Adipose tissue (tissue), 3 donors: ENCODE data around the gene RFX3. TPM values are rescaled to one million over a fixed set of nuclear protein-coding genes. Genes with fewer than 3 reads are reported as not detected.
"Not testable (repeated sequence)": the region's sequence is repeated elsewhere in the genome, so short reads cannot be mapped to it uniquely, and the experiment has no call there.

Source experiments
- H3K27ac ChIP-seq: one replicate; pipeline ENCODE4 v1.5.1; 2013; ENCODE audit warnings: low read depth, low read length
- WGBS, 3 donors: extraction: QIAGEN DNeasy Blood & Tissue Kit; methylation state at CpG; one replicate each; pipeline ENCODE4 v1.1.7; 2013; 5-methylcytosine and 5-hydroxymethylcytosine counted together
- polyA plus RNA-seq, 3 donors: library from polyadenylated mRNA; stranded (reverse); fragments of 200-250 nt; gene quantifications; one replicate each; pipeline ENCODE4 v1.2.3, GENCODE V29; 2013
- donor health status: healthy with polysubstance abuse.
- donor health status: Bipolar disorder and iron deficiency.
- donor health status: healthy.

The RFX3 gene
- polyA plus RNA-seq, 3 donors, result 0.79 to 1.3 (median 1.0) TPM

DNA sequence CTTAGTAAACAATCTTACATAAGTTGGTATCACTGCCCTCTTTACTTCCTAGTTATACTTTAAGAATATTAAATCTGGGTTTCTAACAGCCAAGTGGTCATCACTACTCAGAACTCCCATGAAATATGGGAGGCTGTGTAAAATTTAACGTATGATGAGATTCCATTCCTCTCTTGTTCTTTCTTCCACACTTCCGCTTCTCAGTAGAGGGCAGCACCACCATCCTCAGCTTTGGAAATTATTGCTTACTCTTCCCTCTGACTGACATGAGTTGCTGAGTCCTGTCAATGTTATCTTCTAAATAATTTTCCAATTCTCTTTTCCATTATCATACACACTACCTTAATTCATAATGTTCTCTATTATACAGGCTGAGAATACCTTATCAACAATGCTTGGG, 194.0 kb downstream of the RFX3 start:
- H3K27ac ChIP-seq, result no peak overlapping the region
- 68 to 71% (median 70%) methylated on average over 2 of the region's 2 CpGs for WGBS, 3 donors

DNA sequence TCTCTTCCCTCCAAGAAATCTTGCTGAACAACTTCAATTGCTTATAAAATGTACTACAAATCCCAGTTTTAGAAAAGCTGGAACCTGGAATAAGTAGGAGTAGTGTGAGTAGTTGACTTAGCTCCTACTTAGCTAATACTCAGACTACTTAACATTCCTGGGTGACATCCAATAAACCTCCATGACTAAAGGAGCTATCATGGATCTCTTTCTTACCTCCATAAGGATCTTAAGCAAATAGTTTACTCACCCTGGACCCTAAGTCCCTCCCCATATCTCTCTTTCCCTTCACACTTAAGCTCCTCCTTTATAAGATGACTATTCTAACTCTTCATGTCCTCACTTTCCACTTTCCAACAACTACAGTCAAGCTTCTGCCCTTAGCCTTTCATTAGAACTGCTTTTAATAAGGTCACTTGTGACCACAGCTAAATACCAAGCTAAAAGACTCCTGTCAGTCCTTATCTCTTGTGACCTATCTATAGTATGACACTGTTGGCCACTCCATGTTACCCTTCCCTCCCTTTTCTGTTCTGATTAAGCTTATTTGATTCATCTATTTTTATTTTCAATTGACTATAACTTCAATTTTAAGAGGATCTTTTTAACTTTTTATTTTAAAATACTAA, 194.9 kb downstream of the RFX3 start:
- H3K27ac ChIP-seq, result no peak overlapping the region

DNA sequence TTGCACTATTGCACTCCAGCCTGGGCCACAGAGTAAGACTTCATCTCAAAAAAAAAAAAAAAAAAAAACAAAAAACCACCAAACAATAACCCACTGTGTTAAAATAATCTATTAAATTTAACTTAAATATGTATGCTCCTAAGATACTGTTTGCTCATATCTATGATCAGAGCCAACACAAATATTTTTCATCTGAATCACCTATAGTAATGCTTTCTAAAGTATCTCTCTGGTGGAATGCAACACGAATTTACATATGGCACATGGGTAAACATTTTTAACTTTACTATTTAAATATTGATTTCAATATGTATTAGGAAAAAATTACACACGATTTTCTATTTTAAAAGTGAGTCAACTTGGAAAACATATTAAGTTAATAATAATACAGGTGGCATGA, 196.4 kb downstream of the RFX3 start:
- WGBS, 3 donors, result 53 to 91% (median 81%) methylated on average over 2 of the region's 2 CpGs
- no peak overlapping the region for H3K27ac ChIP-seq

DNA sequence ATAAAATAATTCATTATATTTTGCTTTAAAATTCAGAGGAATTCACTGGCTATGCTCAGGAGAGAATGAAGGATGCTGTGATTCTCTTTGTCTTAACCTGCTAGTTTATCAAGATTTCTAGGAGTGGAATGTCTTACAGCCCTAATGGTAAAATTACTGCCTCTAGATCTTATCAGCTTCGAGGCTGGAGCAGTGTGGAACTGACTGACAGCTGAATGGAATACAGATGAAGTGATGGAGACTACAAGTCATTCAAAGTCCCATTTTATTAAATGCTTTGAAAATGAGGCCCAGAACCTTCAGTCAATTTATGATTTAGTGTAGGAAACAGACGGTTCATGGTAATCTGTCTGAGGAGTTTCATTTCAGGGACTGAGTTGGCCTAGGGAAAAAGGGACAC, 202.1 kb downstream of the RFX3 start:
- WGBS, 3 donors, result 52 to 63% (median 54%) methylated on average over 2 of the region's 2 CpGs
- no peak overlapping the region for H3K27ac ChIP-seq

DNA sequence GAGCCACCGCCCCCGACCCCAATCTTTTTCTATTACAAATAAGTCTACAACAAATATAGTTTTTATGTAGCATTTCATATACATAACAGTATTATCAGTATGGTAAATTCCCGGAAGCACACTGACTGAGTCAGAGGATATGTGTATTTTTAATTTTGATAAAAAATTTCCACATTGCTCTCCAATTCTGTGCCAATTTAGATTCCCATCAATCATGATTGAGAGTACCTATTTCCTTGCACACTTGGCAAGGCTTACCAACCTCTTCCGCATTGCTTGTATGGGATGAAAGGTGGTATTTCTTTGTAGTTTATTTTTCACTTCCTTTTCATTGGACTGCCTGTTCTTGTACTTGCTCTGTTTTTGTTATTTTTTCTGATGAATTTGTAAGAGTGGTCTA, 204.6 kb downstream of the RFX3 start:
- 73 to 77% (median 73%) methylated on average over 4 of the region's 4 CpGs for WGBS, 3 donors
- H3K27ac ChIP-seq, result no peak overlapping the region

DNA sequence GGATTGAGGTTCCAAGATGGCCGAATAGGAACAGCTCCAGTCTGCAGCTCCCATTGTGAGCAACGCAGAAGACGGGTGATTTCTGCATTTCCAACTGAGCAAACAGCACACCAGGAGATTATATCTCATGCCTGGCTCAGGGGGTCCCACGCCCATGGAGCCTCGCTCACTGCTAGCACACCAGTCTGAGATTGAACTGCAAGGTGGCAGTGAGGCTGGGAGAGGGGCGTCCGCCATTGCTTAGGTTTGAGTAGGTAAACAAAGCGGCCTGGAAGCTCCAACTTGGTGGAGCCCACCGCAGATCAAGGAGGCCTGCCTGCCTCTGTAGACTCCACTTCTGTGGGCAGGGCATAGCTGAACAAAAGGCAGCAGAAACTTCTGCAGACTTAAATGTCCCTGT, 213.2 kb downstream of the RFX3 start:
- not testable (repeated sequence) for H3K27ac ChIP-seq
- WGBS, 3 donors, result 96 to 98% (median 97%) methylated on average over 9 of the region's 9 CpGs

DNA sequence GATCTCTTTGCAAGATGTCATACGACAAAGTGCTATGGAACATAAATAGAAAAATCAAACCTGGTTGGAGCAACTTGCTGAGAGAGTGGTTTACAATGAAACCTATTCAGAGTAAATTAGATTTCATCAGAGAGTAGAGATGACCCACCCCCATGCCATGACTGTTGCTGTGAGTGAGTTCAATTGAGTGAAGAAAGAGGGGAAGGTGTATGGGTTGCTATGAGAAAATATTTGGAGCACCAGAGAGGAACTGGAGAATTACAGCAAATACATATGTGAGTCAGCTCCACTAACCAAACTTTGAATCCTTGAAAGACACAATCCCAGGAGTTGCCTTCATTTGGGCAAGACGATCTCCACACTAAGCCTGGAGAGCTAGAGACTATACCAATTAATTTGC, 217.2 kb downstream of the RFX3 start:
- H3K27ac ChIP-seq, result no peak overlapping the region
- 92 to 96% (median 95%) methylated on average over 2 of the region's 2 CpGs for WGBS, 3 donors

DNA sequence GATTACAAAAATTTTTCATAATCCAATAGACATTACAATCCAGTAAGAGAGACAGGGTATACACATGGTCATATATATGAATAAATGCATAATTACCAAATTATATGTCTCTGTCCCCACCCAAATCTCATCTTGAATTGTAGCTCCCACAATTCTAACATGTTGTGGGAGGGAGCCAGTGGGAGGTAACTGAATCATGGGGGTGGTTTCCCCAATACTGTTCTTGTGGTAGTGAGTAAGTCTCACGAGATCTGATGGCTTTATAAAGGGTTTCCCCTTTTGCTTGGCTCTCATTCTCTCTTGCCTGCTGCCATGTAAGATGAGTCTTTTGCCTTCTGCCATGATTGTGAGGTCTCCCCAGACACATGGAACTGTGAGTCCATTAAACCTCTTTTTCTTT, 221.4 kb downstream of the RFX3 start:
- WGBS, 3 donors, result 94 to 96% (median 94%) methylated on average over 1 of the region's 1 CpG
- not testable (repeated sequence) for H3K27ac ChIP-seq

DNA sequence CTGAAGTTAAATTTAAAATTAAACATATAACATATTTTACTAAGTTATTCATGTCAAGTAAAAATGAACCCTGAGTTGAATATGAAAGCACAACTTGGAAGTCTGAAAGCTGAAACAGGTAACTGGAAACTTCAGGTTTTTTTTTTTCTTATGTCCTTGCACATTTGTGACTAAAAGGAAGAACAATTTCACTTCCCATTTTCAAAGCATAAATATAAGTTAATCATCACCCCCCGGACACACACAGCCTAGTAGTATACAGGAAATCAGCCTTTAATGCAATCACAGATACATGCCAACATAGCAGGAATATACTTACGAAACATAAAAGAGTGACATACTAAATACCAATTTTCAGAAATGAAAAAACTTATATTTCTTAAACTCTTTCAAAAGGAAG, 225.9 kb downstream of the RFX3 start:
- 46 to 75% (median 64%) methylated on average over 2 of the region's 2 CpGs for WGBS, 3 donors
- H3K27ac ChIP-seq, result no peak overlapping the region

DNA sequence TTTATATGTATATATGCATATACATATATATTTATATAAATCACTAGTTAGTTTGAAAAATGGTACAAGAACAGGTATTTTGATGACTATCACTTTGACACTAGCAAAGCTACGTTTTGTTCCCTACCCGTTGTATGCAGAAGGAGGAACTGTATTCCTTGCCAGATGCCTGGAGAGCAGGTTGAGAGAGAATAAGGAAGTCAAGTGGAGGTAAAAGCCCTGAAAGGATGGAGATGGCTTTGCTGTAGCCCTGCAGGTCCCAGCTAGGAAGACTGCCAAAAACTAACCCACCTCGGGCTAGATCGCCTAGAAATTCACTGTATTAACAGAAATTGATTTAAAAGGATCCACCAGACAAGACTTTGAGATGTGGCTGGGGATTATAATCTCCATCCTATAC, 229.3 kb downstream of the RFX3 start:
- H3K27ac ChIP-seq, result no peak overlapping the region
- WGBS, 3 donors, result 66 to 79% (median 78%) methylated on average over 4 of the region's 4 CpGs

DNA sequence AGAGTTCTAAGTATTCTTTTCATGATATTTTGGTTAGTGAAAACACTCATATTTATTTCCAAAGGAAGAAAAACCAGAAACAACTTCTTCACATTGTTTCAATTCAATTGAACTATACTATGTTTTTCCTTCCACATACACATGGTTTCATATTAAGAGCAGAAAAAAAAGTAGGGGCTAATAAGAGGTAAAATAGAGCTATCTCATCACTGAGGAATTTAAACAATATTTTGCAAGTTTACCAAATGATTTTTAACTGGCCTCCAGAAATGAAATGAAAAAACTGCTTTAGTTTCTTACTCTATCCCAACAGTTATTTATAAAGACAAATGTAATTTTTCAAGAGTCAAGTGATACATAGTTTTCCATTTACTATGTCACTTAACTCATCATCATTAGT, 233.5 kb downstream of the RFX3 start:
- no peak overlapping the region for H3K27ac ChIP-seq

DNA sequence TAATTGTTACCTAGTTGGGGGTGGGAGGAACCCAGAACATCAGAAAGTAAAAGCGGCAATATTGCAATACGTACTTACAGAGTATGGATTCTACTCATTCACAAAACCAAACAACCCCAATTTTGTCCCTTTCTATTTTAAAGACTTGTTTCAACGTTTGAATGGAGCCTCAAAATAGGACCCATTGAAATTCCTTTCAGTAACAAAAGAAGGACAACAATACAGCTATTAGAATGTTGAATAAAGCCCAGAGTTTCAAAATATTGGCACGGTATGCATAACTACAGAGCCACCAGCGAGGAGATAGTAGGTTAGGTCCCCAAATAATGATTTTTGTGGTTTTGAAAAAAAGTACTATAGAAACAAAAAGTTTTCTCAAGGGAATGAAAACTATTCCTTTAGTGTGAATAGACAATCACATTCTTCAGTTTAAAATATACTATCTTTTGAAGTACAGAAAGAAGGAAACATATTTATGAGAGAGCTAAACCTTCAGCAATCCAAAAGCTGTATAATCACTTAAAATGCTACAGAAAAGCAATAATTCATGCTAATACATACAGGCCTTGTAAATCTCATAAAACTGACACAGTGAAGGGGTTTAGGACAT, 235.5 kb downstream of the RFX3 start:
- H3K27ac ChIP-seq, result no peak overlapping the region
- 77 to 81% (median 78%) methylated on average over 5 of the region's 5 CpGs for WGBS, 3 donors

DNA sequence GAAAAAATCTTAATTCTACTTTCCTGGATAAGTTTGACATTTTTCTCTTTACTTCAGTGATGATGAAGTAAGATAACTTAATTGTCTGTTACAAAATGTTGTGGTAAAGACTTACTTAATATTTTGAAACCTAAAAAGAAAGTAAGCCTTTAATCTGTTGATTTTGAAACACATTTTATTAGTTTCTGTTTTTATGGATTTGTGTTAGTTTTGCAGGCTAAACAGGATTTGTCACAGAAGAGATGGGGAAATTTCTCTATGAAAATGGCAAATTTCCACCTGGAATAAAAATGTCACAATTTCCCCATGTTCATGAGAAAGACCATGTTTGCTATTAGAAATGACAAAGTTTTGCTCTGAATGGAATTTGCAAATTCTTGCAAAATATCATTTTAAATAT, 237.1 kb downstream of the RFX3 start:
- no peak overlapping the region for H3K27ac ChIP-seq

DNA sequence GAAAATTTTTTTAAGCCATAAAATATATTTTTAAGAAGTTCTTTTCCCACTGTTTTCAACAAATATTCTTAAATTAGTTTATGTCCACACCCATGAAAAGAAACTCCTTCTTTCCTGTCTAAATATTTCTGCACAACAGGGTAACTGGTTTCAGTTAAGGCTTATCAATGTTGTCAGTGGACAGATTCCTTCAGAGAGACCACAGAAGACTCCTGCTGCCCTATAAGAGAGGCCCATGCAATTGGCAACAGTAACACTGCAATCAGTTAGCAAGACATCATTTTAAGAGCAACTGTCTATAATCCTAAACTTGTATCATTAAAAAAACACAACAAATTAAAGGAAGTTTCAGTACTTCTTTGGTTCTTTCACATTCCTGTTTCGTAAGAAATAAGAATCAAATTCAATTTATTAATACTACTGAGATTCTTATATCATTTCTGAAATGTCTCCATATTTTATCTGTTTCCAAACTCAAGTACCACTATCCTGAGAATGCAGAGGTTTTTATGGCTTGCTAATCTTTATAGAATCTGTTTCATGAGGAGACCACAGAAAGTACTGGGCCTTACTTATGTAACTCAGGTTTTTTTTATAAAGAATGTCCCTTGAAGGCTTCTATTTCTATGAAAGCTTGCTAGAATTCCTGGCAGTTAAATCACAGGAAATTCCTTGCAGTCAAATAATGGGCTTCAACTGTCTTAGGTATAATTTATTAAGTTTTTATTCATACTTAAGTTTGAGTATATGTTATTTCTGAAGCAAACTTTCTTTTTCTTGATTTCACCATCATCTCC, 240.2 kb downstream of the RFX3 start:
- no peak overlapping the region for H3K27ac ChIP-seq
- 90 to 98% (median 91%) methylated on average over 1 of the region's 1 CpG for WGBS, 3 donors

DNA sequence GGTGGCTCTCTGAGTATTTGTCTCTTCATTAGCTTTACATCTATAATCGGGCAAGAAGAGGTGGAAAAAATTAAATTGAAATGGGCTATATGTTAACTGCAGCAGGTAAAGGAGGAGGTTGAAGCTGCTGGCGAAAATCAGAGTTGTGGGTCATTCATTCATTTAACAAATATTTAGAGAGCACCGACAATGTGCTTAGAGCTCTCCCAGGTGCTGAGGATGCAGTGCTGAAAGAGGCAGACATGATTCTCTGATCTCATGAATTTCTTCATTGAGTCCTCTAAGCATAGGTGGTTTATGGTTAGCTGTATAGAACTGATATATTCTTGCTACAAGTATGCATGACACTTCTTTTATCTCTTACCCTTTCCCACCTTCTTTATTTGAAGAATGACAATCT, 243.4 kb downstream of the RFX3 start:
- 94 to 95% (median 94%) methylated on average over 3 of the region's 3 CpGs for WGBS, 3 donors

DNA sequence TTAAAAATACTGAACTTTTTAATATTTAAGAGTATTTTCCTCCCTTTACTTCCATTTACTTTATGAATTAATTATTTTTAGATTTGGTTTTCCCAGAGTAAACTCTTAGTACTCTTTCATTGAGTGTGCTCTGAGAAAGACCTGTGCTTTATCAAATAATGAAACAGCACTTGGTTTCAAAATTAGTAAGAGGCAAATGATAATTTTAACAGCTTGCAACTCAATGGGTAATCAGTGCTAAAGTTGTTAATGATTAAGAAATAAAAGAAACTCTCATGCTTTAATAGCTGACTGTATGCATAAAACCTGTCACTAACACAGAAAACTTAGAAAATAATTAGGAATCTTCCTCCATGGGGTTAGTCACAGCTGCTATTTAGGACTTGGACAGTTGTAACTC, 244.4 kb downstream of the RFX3 start:
- no peak overlapping the region for H3K27ac ChIP-seq

More for the DNA sequence above, 243.4 kb downstream of the RFX3 start:
- H3K27ac ChIP-seq, result no peak overlapping the region

DNA sequence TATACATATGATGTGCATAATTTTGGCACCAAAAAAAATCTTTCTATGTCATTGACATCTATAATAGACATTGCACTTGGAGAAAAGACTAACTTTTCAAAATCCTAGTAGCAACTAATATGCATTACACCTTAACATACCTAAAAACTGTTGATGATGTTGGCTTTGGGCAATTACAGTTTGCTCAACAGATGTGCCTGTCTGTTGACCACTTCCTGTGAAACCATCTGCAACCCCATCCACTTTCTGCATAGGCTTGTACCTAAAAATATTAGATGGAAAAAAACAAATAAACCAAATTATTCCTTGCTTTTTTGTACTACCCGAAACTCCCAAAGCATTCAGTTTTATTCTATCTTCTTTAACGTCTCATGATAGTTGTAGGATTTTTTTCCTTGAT, 248.6 kb downstream of the RFX3 start:
- no peak overlapping the region for H3K27ac ChIP-seq
- WGBS, 3 donors, result 89 to 95% (median 91%) methylated on average over 2 of the region's 2 CpGs

DNA sequence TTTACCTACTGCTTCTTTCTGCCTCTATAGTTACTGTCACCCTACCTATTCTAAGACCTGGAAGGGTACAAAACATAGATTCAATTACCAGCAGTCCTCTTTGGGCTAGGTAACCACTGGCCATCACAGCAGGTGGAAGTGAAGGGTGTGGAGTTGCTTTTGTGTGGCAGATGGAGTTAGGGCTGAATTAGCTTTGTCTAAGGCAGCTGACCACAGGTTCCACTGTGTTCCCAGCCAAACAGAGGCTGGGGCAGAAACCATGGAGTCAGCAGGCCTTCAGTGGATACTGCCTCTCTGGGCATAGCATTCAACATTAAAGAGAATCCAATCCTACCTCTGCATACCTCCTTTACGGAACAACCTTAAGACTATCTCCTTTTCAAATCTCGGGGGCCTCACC, 254.2 kb downstream of the RFX3 start:
- no peak overlapping the region for H3K27ac ChIP-seq
- 96 to 98% (median 98%) methylated on average over 2 of the region's 2 CpGs for WGBS, 3 donors

DNA sequence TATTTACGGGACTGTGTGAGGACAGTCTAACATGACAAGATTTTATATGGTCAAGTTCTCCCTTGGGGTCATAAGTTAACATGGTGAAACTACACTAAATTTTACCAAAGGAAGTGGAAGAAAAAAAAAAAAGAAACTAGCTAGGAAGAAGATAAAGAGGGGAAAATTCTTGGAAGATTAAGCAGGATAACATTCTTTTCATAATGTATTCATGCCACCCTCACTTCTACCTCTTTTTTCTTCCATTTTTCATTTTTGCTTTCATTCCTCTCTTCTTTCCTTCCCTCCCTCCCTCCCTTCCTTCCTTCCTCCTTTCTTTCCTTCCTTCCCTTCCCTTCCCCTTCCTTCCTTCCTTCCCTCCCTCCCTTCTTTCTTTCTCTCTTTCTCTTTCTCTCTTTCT, 254.6 kb downstream of the RFX3 start:
- 97 to 100% (median 97%) methylated on average over 1 of the region's 1 CpG for WGBS, 3 donors
- H3K27ac ChIP-seq, result no peak overlapping the region

DNA sequence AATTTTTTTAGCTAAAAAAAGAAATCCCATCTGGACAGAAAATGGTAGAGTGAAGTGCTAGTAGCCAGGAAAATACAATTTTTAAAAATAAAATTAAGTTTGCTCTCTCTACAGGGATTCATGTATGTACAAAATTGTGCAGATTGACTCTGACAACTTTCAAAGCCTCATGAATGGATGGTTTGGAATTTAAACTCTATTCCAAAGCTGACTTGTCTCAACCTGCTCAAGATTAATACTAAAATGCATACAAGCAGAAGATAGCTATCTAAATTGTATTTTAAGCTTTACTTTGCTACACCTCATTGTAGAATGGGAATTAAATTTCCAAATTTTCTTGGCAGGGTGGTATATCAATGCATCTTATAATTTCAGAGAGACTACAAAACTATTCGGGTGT, 257.6 kb downstream of the RFX3 start:
- H3K27ac ChIP-seq, result no peak overlapping the region
- WGBS, 3 donors, result 91 to 98% (median 96%) methylated on average over 1 of the region's 1 CpG
